SIG-M5 treated with dmso at 0.1 percent for 504 hours (cell line): ENCODE results near the gene GIMAP1.
A peak's percentile ranks its signal among the peaks of the same experiment; 100 is the strongest.
"Not testable (repeated sequence)": the region's sequence is repeated elsewhere in the genome, so short reads cannot be mapped to it uniquely, and the experiment has no call there.

Experiments used
- DNase-seq: peaks from one replicate; lab custom pipeline; 2025; ENCODE audit not compliant: unreplicated experiment; lab: John Stamatoyannopoulos, UW

Gene GIMAP1

GRCh38 chr7:150716368-150716767 is at the start of gene GIMAP1:
Gene GIMAP1, plus strand, starts transcription at chr7:150716613. Its CDS starts 2,435 bp downstream, at chr7:150719048.
- peak; percentile 77 for DNase-seq

DNA sequence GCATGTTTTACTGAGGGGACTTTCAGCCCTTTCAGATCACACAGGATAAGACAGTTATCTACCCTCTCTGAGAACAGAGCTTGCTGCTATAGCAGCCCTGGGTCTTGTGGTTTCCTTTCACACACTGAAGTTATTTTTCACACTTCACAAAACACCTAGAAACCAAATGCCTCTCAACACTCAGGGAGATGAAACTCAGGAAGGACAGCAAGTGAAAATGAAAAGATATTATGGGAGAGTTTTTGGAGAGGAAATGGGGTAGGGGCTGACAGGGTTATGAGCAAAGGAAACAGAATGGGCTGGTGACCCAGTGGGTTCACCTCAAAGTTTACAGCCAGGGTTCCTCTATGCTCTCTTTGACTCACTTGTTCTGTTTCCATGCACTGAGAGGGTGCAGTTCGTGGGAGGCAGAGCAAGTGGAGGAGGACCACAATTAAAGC is 47.9 kb upstream of the GIMAP1 start:
- DNase-seq, result no peak

DNA sequence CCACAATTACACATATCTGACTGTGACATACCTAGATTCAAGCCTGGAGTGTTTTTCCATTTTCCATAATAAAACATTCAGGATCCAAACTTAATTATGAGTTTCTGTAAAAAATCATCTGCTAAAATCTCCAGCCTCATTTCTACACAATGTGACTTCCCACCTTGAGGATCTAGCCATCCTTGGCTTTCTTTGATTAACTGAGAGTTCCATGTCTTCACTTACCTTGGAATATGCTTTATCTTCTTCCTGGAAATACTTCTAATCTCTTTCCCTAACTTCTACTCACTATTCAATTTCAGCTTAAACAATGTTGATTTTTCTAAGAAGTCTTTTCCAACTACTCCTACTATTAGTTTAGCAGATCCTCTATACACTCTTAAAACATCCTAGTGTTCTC is 47.4 kb upstream of the GIMAP1 start:
- no peak for DNase-seq

DNA sequence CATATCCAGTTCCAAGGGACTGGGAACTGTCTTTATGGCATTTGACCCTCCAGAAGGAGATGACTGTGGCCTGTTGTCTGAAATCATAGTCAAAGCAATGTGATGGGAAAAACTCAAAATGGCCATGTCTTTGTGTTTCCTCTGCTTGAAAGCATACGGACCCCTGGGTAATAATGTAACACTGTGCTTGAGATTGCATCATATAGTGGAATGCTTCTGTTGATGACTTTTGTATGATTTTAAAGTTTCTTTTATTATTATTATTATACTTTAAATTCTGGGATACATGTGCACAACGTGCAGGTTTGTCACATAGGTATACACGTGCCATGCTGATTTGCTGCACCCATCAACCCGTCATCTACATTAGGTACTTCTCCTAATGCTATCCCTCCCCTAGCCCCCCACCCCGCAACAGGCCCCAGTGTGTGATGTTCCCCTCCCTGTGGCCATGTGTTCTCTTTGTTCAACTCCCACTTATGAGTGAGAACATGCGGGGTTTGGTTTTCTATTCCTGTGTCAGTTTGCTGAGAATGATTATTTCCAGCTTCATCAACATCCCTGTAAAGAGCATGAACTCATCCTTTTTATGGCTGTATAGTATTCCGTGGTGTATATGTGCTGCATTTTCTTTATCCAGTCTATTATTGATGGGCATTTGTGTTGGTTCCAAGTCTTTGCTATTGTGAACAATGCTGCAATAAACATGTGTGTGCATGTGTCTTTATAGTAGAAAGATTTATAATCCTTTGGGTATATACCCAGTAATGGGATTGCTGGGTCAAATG is 44.4 kb upstream of the GIMAP1 start:
- not testable (repeated sequence) for DNase-seq

DNA sequence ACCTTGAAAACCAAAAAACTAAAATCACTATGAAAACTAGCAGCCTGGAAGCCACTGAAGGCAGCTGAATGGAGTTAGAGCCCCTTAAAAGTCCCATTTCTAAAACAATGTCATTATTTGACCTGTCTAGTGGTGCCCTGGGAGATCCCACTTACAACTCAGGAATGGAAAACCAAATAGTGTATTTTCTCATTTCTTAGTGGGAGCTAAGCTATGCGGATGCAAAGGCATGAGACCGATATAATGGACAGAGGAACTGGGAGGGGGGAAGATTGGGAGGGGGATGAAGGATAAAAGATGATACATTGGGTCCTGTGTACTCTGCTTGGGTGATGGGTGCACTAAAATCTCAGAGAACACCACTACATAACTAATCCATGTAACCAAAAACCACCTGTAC is 40.7 kb upstream of the GIMAP1 start:
- no peak for DNase-seq

DNA sequence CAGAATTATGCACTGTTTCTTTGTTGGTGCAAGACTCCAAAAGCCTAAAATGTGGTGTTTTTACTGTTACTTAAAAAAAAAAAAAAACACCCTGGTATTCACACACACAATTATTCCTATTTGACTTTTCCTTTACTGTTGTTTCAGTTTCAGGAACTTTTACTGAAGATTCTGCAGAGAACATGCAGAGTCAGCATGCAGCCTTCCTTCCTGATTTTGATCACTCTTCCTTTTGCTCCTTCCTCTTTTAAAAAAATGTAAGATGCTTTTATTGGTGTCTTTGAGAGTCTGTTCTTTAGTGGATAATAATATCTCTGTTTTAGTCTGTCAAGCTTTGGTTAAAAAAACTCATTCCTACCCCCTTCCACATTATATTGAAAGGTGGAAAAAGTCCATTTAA is 40.1 kb upstream of the GIMAP1 start:
- not testable (repeated sequence) for DNase-seq

GRCh38 chr7:150676854-150677253 is 39.6 kb upstream of the GIMAP1 start:
- DNase-seq, result not testable (repeated sequence)

- not testable (repeated sequence) for DNase-seq
Observed at GRCh38 chr7:150678601-150679000, 37.8 kb upstream of the GIMAP1 start.

- not testable (repeated sequence) for DNase-seq
Observed at GRCh38 chr7:150680364-150680763, 36.0 kb upstream of the GIMAP1 start.

- peak; percentile 63 for DNase-seq
Observed at GRCh38 chr7:150685219-150686029, 31.0 kb upstream of the GIMAP1 start, which contains the start of gene GIMAP2. Gene GIMAP2, plus strand, starts transcription at chr7:150685706. Its CDS starts 1,354 bp downstream, at chr7:150687060.

GRCh38 chr7:150686030-150686631 is 30.3 kb upstream of the GIMAP1 start:
- DNase-seq, result no peak

DNA sequence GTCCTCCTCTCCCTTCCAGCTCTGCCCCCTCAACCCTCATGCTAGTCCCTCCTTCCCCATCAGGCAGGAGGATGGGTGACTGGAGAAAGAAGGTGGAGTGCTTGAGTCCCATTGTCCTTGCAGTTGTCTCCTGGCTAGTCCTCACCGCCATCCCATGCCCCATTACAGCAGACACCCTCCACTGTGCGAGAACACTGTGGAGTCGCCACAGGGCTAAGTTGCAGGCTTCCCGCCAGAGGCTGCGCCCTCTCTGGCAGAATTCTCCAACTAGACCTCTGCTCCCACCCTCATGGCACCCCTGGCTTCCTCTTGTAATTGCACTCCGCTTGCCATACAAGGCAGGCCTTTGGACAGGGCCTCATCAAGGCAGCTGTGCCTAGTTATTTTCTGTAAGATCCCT is 27.8 kb upstream of the GIMAP1 start:
- DNase-seq, result no peak

- no peak for DNase-seq
Observed at GRCh38 chr7:150695654-150696053, 20.8 kb upstream of the GIMAP1 start.

GRCh38 chr7:150703209-150703608 is 13.2 kb upstream of the GIMAP1 start:
- DNase-seq, result no peak

DNA sequence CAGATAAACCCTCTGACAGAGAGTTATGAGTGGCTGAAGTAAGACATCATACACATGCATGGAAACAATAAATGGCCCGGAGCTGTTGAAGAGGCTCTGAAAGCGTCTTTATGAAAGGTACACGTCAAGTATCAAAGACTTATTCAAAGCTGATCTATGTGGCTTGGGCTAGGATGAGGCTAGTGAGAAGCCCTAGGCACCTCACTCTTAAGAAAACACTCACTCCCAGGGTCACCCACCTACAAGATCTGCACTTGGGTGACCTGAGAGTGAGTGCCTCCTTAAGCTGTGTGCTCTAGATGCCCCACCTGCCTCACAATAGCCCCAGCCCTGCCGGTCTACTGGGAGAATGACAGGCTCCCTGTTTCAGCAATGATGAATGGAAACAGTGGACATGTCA is 1.1 kb upstream of the GIMAP1 start:
- DNase-seq, result no peak

- DNase-seq, result no peak
Observed at GRCh38 chr7:150715738-150716137, 675 bp upstream of the GIMAP1 start.

DNA sequence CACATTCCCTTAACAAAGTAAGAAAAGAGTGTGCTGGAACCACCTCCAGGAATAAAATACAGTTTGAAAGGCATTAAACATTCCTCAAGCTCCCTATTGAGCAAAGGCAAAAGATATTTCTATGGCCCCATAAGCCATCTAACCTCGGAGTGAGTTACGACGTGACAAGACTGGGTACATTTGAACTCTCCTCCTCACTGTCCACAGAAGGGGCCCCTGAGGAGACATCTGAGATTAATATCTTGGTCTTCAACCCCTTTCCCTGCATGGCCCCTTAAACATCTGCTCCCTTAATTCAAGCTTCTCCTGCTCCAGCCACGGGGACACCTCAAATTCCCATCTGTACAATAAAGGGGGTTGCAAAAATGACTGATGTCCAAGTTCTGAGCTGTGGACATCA is 526 bp downstream of the GIMAP1 start:
- no peak for DNase-seq

GRCh38 chr7:150717814-150718420 is 1.5 kb downstream of the GIMAP1 start:
- peak; percentile 59 for DNase-seq

- DNase-seq, result no peak
Observed at GRCh38 chr7:150719436-150719835, 3.0 kb downstream of the GIMAP1 start.

- DNase-seq, result no peak
Observed at GRCh38 chr7:150719960-150720891, 3.8 kb downstream of the GIMAP1 start.
